Activated T-helper 1 cell treated with anti-CD3 and anti-CD28 coated beads, Interleukin-2, amount 50 U/mL, for 16 hours (primary cell): ENCODE results near the gene SLC39A6.
"Not testable (repeated sequence)": the region's sequence is repeated elsewhere in the genome, so short reads cannot be mapped to it uniquely, and the experiment has no call there.

Source experiments
- DNase-seq, 2 donors: peaks; one replicate each; pipeline ENCODE4 v3.0.0-alpha.2; 2020; ENCODE audit warnings: low read depth in 1 of 2, low spot score in 1 of 2

The SLC39A6 gene

DNA sequence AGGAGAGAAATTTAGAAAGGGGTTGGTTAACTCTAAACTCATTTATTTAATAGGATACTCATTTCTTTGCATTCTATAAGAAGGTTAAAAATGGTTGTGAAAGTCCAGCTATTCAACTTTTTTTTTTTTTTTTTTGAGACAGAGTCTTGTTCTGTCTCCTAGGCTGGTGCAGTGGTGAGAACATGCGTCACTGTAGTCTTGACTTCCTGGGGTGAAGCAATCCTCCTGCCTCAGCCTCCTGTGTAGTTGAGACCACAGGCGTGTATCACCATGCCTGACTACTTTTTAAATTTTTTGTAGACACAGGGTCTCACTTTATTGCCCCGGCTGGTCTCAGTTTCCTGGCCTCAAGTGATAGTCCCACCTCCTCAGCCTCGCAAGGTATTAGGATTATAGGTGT is 12.4 kb upstream of the SLC39A6 start:
- DNase-seq = no peak

DNA sequence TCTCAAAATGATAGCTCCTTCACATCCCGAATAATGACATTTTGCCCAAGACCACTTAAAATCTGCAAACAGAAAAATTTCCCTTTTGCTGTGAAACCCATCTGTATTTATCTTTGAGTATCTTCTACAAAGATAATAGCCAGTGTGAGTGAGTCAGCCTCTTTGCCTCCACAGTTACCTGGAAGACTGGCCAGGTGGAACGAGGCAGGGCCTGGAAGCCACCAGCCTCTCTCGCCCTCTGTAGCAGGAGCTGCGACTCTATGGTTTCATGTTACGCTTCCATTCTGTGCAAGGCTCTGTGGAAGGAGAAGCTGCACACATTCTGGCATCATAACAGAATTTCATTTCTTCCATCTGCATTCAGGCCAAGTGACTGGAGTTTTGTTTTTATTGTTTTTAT is 10.1 kb upstream of the SLC39A6 start:
- no peak for DNase-seq

DNA sequence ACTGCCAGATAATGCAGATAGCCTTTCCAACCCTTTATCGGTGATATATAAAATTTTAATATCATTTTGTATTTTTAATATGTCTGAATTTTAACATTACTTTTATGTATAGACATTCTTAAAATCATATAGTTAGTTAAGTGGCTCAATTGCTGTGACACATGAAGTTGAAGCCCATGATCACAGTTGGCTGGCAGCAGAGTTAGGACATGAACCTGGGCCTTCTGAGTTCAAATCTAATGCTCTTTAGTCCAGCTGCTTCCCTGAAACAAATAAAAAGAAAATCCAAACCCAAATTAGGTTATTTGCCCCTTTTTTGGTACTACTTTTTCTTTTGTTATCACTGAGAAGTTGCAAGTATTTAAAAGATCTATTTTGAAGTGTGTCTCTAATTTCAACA is 6.1 kb upstream of the SLC39A6 start:
- DNase-seq = no peak

DNA sequence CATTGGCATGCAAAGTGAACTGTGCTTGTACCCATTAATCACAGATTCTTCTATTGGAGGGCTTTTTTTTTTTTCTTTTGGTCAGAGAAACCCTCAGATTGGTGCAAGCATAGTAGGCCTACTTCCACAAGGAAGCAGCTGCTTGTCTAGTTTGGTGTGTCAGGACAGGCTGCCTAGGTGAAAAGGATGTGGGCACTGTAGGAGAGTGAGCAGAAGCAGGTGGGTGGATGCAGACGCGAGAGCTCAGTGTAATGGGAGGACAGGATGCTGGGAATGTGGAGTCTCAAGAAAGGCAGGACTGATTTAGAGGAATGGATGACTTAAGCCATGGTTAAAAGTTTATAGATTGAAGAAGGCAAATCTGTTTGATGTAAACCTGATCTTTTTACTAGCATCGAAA is 3.6 kb upstream of the SLC39A6 start:
- no peak for DNase-seq

DNA sequence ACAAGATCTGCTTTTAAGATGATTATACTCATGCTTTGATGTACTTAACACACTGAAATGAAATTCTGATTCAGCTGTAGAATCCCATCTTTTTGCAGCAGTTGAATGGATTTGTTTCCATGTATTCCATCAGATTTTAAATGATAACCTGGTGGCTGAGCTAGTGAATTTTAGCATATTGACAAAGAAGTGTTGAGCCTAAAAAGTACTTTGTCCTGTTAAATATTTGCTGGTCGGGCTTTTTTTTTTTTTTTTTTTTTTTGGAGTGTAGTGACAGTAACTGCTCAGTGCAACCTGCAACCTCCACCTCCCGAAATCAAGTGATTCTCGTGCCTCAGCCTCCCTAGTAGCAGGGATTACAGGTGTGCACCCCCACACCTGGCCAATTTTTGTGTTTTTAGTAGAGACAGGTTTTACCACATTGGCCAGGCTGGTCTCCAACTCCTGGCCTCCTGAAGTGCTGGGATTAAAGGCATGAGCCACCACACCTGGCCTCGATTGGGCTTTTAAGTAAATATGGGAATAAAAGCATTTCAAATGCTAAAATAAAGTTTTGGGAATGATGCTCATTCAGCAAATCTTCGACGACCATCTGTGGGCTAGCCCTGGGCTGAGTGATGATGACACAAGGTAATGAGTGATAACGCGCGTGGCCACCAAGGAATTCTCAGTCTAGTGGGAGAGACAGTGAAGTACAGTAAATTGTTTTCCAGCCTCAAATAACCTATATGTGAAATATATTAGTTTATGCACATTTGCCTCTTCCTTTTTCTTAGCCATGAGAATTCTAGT is 2.7 kb upstream of the SLC39A6 start:
- no peak for DNase-seq

DNA sequence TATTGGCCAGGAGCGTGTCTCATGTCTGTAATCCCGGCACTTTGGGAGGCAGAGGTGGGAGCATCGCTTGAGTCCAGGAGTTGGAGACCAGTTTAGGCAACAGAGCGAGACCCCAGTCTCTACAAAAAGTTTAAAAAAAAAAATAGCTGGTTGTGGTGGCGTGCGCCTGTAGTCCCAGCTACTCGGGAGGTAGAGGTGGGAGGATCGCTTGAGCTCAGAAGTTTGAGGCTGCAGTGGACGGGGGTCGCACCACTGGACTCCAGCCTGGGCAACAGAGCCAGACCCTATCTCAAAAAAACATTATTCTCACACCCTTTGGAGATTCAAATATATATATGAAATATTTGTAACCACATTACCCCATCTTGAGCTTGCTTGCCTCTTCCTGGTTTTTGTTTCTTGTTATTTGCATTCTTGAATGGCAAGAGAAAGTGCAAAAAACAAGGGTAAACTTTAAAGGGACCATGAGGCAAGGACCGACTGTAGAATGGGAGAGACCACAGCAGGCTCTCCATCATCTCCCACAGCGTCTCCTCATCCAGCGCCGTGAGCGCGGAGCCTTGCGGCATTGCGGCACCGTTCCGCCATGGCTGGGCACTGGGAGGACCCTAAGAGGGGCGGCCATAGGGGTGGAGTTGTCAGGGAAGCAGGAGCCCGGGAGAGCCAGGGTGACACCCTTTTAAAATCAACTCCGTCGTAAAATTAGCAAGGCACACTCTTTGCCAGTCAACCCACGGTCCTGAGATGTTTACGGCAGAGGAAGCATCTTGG is 1.9 kb upstream of the SLC39A6 start:
- DNase-seq = no peak

DNA sequence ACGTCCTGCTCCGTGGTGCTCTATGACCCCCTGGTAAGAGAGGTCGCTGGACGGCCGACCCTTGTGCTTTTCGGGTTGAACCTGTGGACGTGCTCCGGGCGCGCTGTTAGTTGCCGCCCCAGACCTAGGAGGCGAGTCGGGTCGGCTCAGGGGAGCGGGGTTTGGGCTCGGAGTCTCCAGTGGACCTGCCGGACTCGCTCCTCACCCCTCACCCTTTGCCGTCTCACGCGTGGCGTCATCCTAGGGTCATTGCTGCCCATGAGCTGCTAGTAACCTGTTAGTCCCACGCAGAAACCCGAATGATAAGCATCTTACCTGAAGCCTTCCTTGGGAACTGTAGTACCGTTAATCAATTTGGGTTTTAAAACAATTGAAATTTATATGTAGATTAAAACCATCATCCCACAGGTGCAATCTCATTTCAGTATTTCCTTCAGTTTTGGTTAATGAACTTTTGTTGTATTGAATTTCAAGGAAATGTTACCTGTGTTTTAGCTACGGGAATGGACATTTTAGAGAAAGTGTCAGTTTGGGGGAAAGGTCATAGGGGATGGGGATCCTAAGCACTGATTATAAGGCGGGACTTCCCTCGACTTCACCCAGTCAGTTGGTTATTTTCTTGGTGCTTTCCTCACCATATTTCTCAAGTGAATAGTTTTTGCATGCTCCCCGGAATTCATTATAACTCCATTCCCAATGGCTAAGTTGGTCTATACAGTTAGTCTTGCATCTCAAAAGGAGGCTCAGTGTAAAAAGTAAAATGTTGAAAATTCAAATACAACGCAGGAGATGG is 1.1 kb upstream of the SLC39A6 start:
- DNase-seq = no peak

DNA sequence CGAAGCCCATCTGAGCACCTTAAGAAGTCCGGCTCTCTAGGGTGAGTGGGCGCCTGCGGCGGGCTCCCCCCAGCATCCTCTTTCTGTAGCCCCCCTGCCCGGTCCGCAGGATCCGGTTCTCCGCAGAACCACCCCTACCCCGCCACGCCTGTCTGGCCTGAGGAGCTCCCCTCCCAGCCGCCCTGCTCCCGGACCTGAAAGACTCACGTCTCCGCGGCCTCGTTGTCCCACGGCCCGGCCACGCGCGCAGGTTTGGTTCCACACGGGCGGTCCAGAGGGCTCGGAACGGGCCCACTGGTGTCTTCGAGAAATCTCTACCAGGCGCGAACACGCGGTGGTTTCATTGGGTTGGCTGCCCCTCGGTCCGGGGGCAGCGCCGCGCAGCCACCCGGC is 237 bp downstream of the SLC39A6 start:
- no peak for DNase-seq

DNA sequence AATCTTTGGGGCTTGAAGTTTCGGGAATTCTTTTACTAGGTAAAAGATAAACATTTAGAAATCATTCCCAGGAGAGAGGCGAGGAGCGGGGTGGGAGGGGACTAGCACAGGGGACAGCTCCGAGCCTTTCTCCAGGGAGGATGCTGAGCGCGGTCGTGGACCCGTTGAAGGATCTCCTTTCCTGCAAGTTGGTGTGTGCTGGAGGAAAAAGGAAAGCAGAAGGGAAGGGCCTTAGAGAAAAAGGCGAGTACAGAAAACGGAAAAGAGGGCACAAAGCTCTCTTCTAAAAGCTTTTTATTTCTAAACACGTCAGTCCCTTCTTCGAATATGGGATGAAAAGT is 640 bp downstream of the SLC39A6 start:
- DNase-seq = no peak

DNA sequence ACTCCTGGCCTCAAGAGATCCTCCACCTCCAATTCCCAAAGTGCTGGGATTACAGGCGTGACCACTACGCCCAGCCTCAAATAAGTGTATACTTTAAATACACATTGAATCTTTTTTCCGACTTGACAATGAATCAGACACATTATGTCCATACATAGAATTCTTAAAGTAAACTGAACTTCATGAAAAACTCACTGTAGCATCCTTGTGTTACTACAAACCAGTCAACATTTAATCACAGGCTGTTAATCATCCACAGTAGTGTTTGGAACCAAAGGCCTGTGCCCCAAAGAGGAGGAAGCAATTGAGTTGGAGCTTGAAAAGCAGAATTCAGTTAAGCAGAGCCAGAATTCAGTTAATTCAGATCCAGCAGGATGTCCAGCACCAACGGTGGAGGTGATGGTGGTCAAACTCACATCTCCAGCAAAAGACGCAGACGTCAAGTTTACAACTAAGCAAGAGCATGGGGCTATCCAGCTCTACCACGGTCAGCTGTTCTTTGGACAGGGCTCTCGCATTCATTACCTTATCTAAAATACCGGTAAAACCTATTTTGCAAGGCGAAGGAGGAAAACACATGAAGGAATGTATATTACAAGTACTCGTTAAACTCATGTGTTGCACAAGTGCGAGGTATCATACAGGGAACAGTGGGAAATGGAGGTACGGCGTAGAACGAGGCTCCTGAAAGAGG is 1.2 kb downstream of the SLC39A6 start:
- DNase-seq = no peak

DNA sequence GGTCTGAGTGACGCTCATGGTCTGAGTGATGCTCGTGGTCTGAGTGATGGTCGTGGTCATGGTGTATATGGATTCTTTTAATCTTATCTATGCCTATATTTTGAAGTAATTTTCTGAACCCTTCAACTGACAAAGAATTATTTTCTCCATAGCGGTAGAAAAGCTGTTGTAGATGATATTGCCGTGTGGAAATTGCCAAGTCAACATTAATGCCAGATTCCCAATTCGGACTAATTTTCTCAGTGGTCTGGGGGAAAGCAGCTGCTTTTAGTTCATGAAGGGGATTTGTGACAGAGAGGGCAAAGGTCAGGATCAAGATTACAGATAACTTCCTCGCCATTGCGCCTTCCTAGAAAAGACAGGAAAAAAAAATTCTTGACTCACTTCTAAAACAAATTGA is 2.5 kb downstream of the SLC39A6 start:
- no peak for DNase-seq

DNA sequence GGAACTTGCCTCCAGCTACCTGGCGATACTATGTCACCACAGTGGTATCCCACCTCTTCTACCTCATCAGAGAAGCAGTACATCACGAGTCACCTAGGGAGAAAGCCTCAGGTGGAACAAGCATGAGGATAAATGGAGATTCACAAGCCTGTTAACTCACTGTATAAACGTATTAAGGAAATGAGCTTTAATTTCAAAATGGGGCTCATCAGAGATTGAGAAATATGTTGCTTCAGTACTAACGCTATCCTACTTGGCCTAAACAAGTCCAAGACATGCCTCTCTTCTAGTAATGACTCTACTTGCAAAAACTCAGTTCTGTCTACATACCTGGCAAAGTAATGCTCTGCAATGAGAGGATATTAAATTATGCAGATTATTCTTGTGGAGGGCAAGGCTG is 4.3 kb downstream of the SLC39A6 start:
- no peak for DNase-seq

DNA sequence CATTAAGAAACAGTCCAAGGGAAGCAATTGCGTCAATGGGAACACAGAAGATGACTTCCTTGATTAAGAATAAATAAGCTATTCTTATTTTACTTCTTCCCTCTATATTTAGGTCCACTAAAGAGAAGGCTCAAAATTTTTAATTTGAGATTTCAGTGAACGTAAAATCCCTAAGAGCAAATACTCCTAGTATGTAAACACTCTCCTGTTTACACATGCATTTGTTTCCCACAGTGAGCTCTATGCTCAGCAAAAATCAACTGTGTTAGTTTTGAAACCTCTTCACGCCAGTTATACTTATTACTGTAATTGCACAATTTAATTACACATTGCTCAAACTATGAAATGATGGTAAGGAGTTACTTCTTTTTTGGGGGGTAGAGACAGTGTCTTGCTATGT is 8.8 kb downstream of the SLC39A6 start:
- DNase-seq = no peak

DNA sequence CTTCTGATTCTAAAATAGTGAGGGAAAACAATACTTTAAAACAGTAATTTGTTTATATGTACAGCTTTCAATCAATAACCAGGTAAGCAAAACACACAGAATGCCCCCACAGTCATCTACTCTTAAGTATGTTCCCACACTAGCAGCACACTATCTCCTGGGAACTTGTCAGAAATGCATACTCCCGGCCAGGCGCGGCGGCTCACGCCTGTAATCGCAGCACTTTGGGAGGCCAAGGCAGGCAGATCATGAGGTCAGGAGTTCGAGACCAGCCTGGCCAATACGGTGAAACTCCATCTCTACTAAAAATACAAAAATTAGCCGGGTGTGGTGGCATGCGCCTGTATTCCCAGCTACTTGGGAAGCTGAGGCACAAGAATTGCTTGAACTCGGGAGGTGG is 12.4 kb downstream of the SLC39A6 start:
- not testable (repeated sequence) for DNase-seq

DNA sequence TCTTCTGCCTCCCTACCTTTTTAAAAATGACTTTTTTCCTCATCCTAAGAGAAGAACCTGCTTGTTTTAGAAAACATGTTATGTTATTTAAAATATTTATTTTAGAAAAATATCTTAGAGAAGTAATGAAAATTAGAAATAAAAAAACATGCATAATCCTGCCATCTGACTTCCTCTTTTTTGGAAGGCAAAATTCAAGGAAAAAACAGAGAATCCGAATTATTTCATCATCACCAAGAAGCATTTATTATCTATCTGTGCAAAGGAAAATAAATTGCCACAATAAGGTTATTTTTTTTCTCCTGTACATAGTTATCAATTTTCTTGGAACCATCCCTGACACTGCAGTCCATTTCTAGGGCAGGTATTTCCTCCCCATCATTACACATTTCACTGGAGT is 14.4 kb downstream of the SLC39A6 start:
- no peak for DNase-seq

DNA sequence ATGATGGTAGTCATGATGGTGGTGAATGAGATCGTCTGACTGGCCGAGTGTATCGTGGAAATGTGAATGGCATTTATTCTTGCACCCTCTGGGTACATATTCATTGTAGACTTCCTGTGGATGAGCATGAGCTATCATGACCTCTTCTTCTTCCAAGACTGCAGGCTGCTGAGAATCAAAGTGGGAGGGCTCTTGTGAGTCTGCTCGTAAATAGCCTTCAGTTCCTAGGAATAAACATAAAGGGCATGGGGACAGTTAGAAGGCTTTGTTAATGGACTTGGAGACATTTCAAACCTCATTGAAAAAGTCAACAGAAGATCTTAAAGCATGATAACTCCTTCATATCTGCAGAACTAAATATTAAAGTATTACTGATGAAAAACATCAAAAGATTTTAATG is 14.9 kb downstream of the SLC39A6 start:
- no peak for DNase-seq

DNA sequence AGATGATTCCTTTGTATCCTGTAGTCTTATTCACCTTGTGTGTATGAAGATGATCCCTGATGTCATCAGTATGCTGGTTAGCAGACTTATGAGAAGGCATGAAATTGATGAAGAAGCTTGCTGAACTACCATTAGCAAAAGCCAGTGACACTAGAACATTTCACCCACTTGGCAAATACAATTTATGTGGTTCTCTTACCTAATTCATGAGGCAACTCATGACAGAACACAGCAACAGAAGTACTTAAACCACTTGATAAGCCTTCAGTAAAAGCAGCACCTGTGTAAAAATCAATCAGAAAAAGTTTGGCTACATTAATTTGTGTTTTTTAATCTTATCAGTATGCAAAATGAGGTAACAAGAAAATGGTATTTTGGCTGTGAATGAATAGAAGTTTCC is 16.8 kb downstream of the SLC39A6 start:
- DNase-seq = no peak

DNA sequence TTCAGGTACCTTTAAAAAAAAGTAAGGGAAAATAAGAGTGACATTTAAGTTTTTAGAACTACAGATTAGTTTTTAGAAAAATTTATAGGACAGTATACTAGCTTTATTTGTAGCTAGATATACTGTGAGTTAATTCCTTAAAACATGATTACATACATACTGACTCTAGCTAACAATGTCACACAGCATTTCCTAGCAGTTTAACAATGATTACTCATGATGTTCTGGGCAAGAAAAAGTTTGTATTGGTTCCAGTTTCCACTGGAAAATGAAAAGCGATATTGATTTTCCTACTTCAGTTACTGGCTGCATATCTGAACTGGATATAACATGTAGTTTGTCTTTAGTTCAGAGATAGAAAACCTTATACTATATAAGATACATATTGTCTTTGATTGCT is 19.4 kb downstream of the SLC39A6 start:
- no peak for DNase-seq

DNA sequence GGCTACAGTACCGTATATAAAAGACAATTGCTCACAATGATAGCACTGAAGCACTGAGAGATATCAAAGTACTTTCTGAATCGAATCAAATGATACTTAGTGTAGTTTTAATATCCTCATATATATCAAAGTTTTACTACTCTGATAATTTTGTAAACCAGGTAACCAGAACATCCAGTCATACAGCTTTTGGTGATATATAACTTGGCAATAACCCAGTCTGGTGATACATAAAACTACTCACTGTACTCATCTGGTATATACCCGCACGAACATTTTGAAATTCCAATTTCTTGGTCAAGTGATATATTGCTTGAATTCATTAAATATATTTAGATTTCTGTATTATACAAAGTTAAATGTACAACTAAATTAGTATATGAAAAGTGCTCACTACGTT is 20.5 kb downstream of the SLC39A6 start:
- DNase-seq = no peak

DNA sequence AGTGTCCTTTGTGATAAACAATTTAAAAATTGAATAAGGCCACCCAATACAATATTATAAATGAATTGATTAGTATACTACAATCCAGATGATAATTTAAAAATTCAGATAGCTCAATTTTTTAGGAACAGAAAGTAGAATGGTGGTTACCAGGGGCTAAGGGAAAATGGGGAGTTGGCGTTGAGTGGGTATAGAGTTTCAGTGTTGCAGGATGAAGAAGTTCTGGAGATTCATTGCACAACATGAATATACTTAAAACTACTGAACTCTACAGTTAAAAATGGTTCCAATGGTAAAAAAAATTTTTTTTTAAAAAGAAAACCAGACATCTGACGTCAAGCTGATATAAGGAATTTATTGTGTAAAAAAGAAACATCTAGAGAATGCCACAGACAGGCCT is 20.9 kb downstream of the SLC39A6 start:
- DNase-seq = no peak

DNA sequence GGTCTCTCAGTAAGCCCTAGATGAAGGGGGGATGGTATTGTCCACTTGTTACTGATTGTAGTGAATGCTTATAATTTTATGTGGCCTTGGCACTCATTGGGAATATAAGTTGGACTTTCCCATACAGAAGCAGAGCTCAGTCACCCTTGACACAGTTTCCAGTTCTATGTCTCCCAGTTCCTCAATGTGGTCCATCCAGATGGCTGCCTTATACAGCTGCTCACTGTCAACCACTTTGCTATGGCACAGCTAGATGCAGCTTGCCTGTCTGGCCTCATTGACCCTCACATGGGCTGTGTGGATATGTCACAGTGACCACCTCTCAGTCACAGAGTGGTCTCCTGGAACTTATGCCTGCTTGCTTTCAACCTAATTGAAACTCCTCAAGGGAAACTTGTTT is 21.7 kb downstream of the SLC39A6 start:
- DNase-seq = no peak

DNA sequence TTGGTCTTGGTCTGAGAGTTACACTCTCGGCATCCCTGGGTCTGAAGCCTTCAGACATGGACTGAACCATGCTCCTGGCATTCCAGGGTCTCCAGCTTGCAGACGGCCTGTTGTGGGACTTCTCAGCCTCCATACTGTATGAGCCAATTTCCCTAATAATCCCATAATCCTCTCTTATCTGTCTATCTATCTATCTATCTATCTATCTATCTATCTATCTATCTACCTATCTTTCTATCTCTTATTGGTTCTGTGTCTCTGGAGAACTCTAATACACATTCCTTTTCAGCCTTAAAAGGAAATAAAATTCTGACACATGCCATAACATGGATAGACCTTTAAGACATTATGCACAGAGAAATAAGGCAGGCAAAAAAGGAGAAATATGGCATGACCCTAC is 24.4 kb downstream of the SLC39A6 start:
- DNase-seq = no peak
